K562 (cell line): ENCODE data around the gene NUP153. TPM values are rescaled to one million over a fixed set of nuclear protein-coding genes. Genes with fewer than 3 reads are reported as not detected.
A peak's percentile ranks its signal among the peaks of the same experiment; 100 is the strongest.

ENCODE experiments used
- ATAC-seq: fragments of 200-7000 bp; cut with Tn5 transposase; 3 replicates; pipeline ENCODE4 v1.9.1; 2020; ENCODE audit warnings: moderate library complexity
- BruUV-seq: library from RNA; stranded (reverse); fragments of 400-500 nt; replicated peaks from 2 replicates; lab custom pipeline; 2021; lab: Mats Ljungman, UMichigan
- CTCF ChIA-PET: fragments of 300-600 bp; formaldehyde crosslinking; extraction: SDS; loops from one replicate; lab custom pipeline; 2021; ENCODE audit warnings: low intra/inter-chr PET ratio; lab: Yijun Ruan, JAX
- POLR2A ChIA-PET: fragments of 300-600, 350-650 bp; sonication (Branson Sonifier 250); formaldehyde crosslinking; extraction: SDS; loops from one replicate; lab custom pipeline; 2021; ENCODE audit warnings: antibody characterized with exemption, inconsistent platforms; lab: Yijun Ruan, JAX
- DNase-seq, 4 experiments: peaks; one replicate each; pipeline versions ENCODE4 v3.0.0 to v3.0.0-alpha.2; 2011 to 2018; ENCODE audit warnings: low spot score in 3 of 4, mixed read lengths in 3 of 4; ENCODE audit errors: extremely low read depth in 1 of 4
- FAIRE-seq: peaks from 2 replicates; lab custom pipeline; 2011; peaks lifted over from hg19 to GRCh38; lab: Jason Lieb, UNC
- H2AFZ ChIP-seq: 2 replicates; pipeline ENCODE4 v1.6.0; 2011; ENCODE audit warnings: low read depth, low read length, control low read depth, inconsistent platforms
- H3K27ac ChIP-seq: fragments of 200-600 bp; 3 replicates; pipeline ENCODE4 v1.8.0; 2011; ENCODE audit warnings: low read depth, mild to moderate bottlenecking, control low read depth, inconsistent platforms, low read length, moderate library complexity, mixed read lengths; ENCODE audit errors: extremely low read depth
- H3K27me3 ChIP-seq, 2 experiments: fragments of 300-600 bp in 1 of 2; 2 replicates in 1 of 2; 3 replicates in 1 of 2; pipeline versions ENCODE4 v1.6.0 to v1.8.0; 2011; ENCODE audit warnings: inconsistent platforms in 2 of 2, low read length in 2 of 2, mild to moderate bottlenecking in 1 of 2, mixed read lengths in 1 of 2, moderate library complexity in 1 of 2; ENCODE audit not compliant: control insufficient read depth in 2 of 2, insufficient read depth in 2 of 2
- H3K36me3 ChIP-seq: fragments of 300-600 bp; 3 replicates; pipeline ENCODE4 v1.8.0; 2011; ENCODE audit warnings: mild to moderate bottlenecking, low read length, inconsistent platforms; ENCODE audit not compliant: control insufficient read depth, insufficient read depth
- H3K4me1 ChIP-seq, 2 experiments: fragments of 200-600 bp in 1 of 2; replicated peaks in 1 of 2; 2 replicates in 1 of 2; 3 replicates in 1 of 2; pipeline versions ENCODE4 v1.5.1 to v1.8.0; 2011; ENCODE audit warnings: inconsistent platforms in 2 of 2, low read length in 2 of 2, mild to moderate bottlenecking in 1 of 2, mixed read lengths in 1 of 2, moderate library complexity in 1 of 2; ENCODE audit not compliant: control insufficient read depth in 2 of 2, insufficient read depth in 2 of 2
- H3K4me2 ChIP-seq: 2 replicates; pipeline ENCODE4 v1.6.1; 2011; ENCODE audit warnings: low read length, control low read depth, inconsistent platforms, mixed read lengths; ENCODE audit not compliant: insufficient read depth
- H3K4me3 ChIP-seq: fragments of 200-600 bp; sonication (generic), shearing (Covaris generic); 2 replicates; pipeline ENCODE4 v1.5.1; 2016; ENCODE audit warnings: control low read depth, inconsistent platforms
- H3K79me2 ChIP-seq: fragments of 200-600 bp; 3 replicates; pipeline ENCODE4 v1.8.0; 2011; ENCODE audit warnings: low read length, inconsistent platforms; ENCODE audit not compliant: control insufficient read depth, insufficient read depth
- H3K9ac ChIP-seq, 2 experiments: 2 replicates each; pipeline versions ENCODE4 v1.6.0 to v1.6.1; 2011; ENCODE audit warnings: low read depth in 2 of 2, low read length in 2 of 2, control low read depth in 1 of 2, inconsistent platforms in 1 of 2, mild to moderate bottlenecking in 1 of 2, mixed read lengths in 1 of 2; ENCODE audit not compliant: insufficient read depth in 1 of 2
- H3K9me1 ChIP-seq: one replicate; pipeline ENCODE4 v1.6.0; 2011; ENCODE audit warnings: inconsistent platforms, mild to moderate bottlenecking, low read length, moderate library complexity; ENCODE audit not compliant: control insufficient read depth, insufficient read depth
- H3K9me3 ChIP-seq: replicated peaks from 2 replicates; pipeline ENCODE4 v1.5.1; 2011; ENCODE audit warnings: low read depth, low read length, inconsistent platforms; ENCODE audit not compliant: control insufficient read depth, insufficient read depth
- H4K20me1 ChIP-seq: replicated peaks from 2 replicates; pipeline ENCODE4 v1.6.1; 2011; ENCODE audit warnings: low read length, inconsistent platforms, mixed read lengths; ENCODE audit not compliant: control insufficient read depth, insufficient read depth
- CEBPB ChIP-seq: fragments of 450-650 bp; IDR thresholded peaks from 2 replicates; pipeline ENCODE4 v1.6.1; 2016; ENCODE audit warnings: missing genetic modification characterization, missing compliant biosample characterization
- CEBPG ChIP-seq, 3 experiments: fragments of 200-800 bp in 1 of 3; sonication (Bioruptor generic) in 1 of 3; sonication (generic) in 1 of 3; formaldehyde crosslinking in 1 of 3; IDR thresholded peaks in 2 of 3; conservative IDR thresholded peaks in 1 of 3; 2 replicates each; pipeline versions ENCODE4 v1.6.1 to v1.8.0; 2016 to 2022; ENCODE audit warnings: missing compliant biosample characterization in 2 of 3, missing genetic modification characterization in 2 of 3, mild to moderate bottlenecking in 1 of 3, missing genetic modification reagents in 1 of 3
- DIDO1 ChIP-seq: fragments of 450-650 bp; IDR thresholded peaks from 2 replicates; pipeline ENCODE4 v1.6.1; 2016; ENCODE audit warnings: low read depth, missing biosample characterization, missing genetic modification characterization
- FOXP4 ChIP-seq: sonication (generic); formaldehyde crosslinking; IDR thresholded peaks from 2 replicates; pipeline ENCODE4 v1.8.0; 2022; ENCODE audit warnings: mild to moderate bottlenecking, missing genetic modification reagents, borderline replicate concordance
- HDGF ChIP-seq: fragments of 450-650 bp; IDR thresholded peaks from 2 replicates; pipeline ENCODE4 v1.6.1; 2016
- HIVEP1 ChIP-seq: fragments of 250-450 bp; sonication (Bioruptor Pico); IDR thresholded peaks from 2 replicates; pipeline ENCODE4 v1.4.0; 2020; ENCODE audit warnings: mild to moderate bottlenecking
- LEF1 ChIP-seq: fragments of 450-650 bp; IDR thresholded peaks from 2 replicates; pipeline ENCODE4 v1.6.1; 2016; ENCODE audit warnings: mild to moderate bottlenecking
- MLX ChIP-seq, 2 experiments: fragments of 450-650 bp in 1 of 2; sonication (generic) in 1 of 2; formaldehyde crosslinking; conservative IDR thresholded peaks; 2 replicates each; pipeline versions ENCODE4 v1.4.0 to v1.8.1; 2020 to 2022; ENCODE audit warnings: mild to moderate bottlenecking in 1 of 2, missing genetic modification reagents in 1 of 2
- MYNN ChIP-seq, 2 experiments: sonication (generic); formaldehyde crosslinking in 1 of 2; IDR thresholded peaks; 2 replicates each; pipeline versions ENCODE4 v1.5.0 to v1.6.1; 2016 to 2020; ENCODE audit warnings: antibody characterized with exemption in 1 of 2, missing genetic modification reagents in 1 of 2
- NFRKB ChIP-seq: fragments of 450-650 bp; IDR thresholded peaks from 2 replicates; pipeline ENCODE4 v1.6.1; 2016; ENCODE audit warnings: low read depth
- SMARCA4 ChIP-seq: fragments of 450-650 bp; IDR thresholded peaks from 2 replicates; pipeline ENCODE4 v1.6.1; 2016
- TARDBP ChIP-seq: fragments of 450-650 bp; IDR thresholded peaks from 2 replicates; pipeline ENCODE4 v1.6.1; 2016
- TCF3 ChIP-seq: sonication (generic); formaldehyde crosslinking; IDR thresholded peaks from 2 replicates; pipeline ENCODE4 v1.4.0; 2020; ENCODE audit warnings: mild to moderate bottlenecking, missing genetic modification reagents
- TEAD2 ChIP-seq: fragments of 450-650 bp; IDR thresholded peaks from 2 replicates; pipeline ENCODE4 v1.6.1; 2016; ENCODE audit warnings: missing genetic modification characterization, control low read depth, missing compliant biosample characterization
- ZNF764 ChIP-seq: fragments of 250-450 bp; sonication (Bioruptor Pico); IDR thresholded peaks from 2 replicates; pipeline ENCODE4 v1.4.0; 2020; ENCODE audit warnings: low read depth, mild to moderate bottlenecking, moderate library complexity
- ZSCAN32 ChIP-seq: fragments of 450-650 bp; formaldehyde crosslinking; IDR thresholded peaks from 2 replicates; pipeline ENCODE4 v1.4.0; 2020; ENCODE audit warnings: mild to moderate bottlenecking, moderate library complexity
- WGBS: fragments of 100-300 bp; shearing (Covaris generic); methylation state at CpG from one replicate; pipeline ENCODE4 v1.1.6; 2016; ENCODE audit warnings: low coverage, mixed read lengths; ENCODE audit not compliant: insufficient coverage; ENCODE audit errors: missing lambda C conversion rate; 5-methylcytosine and 5-hydroxymethylcytosine counted together
- in situ Hi-C: fragments of 300-500 bp; cut with MboI; formaldehyde crosslinking; loops from 4 replicates; pipeline ENCODE4 v1.15.0; 2018; ENCODE audit warnings: inconsistent platforms, mixed read lengths
- intact Hi-C: fragments of 100-400 bp; cut with micrococcal nuclease; formaldehyde crosslinking; loops from 2 replicates; pipeline ENCODE4 v1.14.2; 2022
- polyA plus RNA-seq, 8 experiments: library from polyadenylated mRNA; depleted of rRNA in 4 of 8; stranded (reverse) in 5 of 8; unstranded in 3 of 8; fragments of >200 nt; fragmentation: Nextera tagmentation in 2 of 8; fragmentation: Illumina TruSeq in 1 of 8; extraction: Ambion mirVana in 2 of 8; extraction: Trizol in 1 of 8; gene quantifications; 2 replicates each; pipeline versions ENCODE4 v1.2.1 to v1.2.3, GENCODE V29; 2011 to 2014; ENCODE audit warnings: inconsistent platforms in 1 of 8, missing spikeins in 1 of 8
- total RNA-seq, 7 experiments: library from RNA; depleted of rRNA in 6 of 7; stranded (reverse); fragments of >200 nt in 6 of 7; fragmentation: Illumina TruSeq in 2 of 7; extraction: Trizol in 2 of 7; gene quantifications; 2 replicates each; pipeline versions ENCODE4 v1.2.1 to v1.2.3, GENCODE V29; 2011 to 2021; ENCODE audit warnings: low replicate concordance in 1 of 7

NUP153 gene
- total and polyA plus RNA-seq, 9 of the 15 experiments (the other 6 are each of a cell fraction or from before 2014, with no cell fraction given), result 21.9 to 110 (median 84.8) TPM

- Histone ChIP-seq H3K4me3 (no peak overlapping the region), H3K27me3 (no peaks in the 10 kb centered on the region), H3K4me1 (no peaks in the 10 kb centered on the region), H2AFZ (no peak overlapping the region), H3K79me2 (peaks cover 24% of the 10 kb centered on the region; the same call in 2 of the 3 replicates), H3K9me3 (no peaks in the 10 kb centered on the region), H3K4me2 (no peak overlapping the region), H3K36me3 (peaks cover 90% of the 10 kb centered on the region), H3K9ac (no peak overlapping the region), H3K27ac (no peak overlapping the region)
- ATAC-seq (no peak), DNase-seq (no peak), FAIRE-seq (no peak)
- no TSS peak for BruUV-seq
- intact Hi-C loops (no loop called here), in situ Hi-C loops (no loop called here)
- CTCF ChIA-PET, result interaction anchor here (0.6 kb wide), 1 partner anchor 48 kb away, joined by 3 read pairs; the partner anchor contains the start of gene FAM8A1
- WGBS, result 95% methylated on average over 3 of the region's 3 CpGs
- TF ChIP-seq ZNF764 (CRISPR knock-in tag) (no peak), ZSCAN32 (no peak), HDGF (no peak), CEBPG (CRISPR knock-in tag; IDR thresholded peaks at IDR 0.05) (no peak), CEBPG (tag; conservative IDR thresholded peaks at IDR 0.05 in 1 of 2, IDR thresholded peaks at IDR 0.05 in 1 of 2) (peak; percentile 20 to 69; a peak in 2 of 4 replicates), TARDBP (no peak), TEAD2 (tag) (no peak), NFRKB (no peak), MYNN (IDR thresholded peaks at IDR 0.05) (no peak), MYNN (CRISPR knock-in tag; IDR thresholded peaks at IDR 0.05) (no peak), TCF3 (no peak), LEF1 (no peak), MLX (CRISPR knock-in tag; conservative IDR thresholded peaks at IDR 0.05) (no peak), DIDO1 (tag) (no peak), FOXP4 (CRISPR knock-in tag) (no peak), SMARCA4 (no peak), CEBPB (tag) (peak; percentile 69), HIVEP1 (CRISPR knock-in tag) (no peak)
- TF ChIP-seq, all 486 proteins: peak for 2
- no peaks in the 10 kb centered on the region for H3K9me1 ChIP-seq
- POLR2A ChIA-PET, result interaction anchor here (0.6 to 2.7 kb wide), 2 partner anchors 10 to 12 kb away, joined by 3 to 16 read pairs; no protein-coding TSS in a partner anchor
- H4K20me1 ChIP-seq, result no peaks in the 10 kb centered on the region
Measured at GRCh38 chr6:17648745-17649144, 58.0 kb downstream of the NUP153 start.
